SK-N-SH treated with all-trans-retinoic acid at 6 μM for 48 hours (cell line): Measurements from ENCODE around the gene MAGEB10.

Experiments used
- ATAC-seq: fragments of 200-7000 bp; cut with Tn5 transposase; 3 replicates; pipeline ENCODE4 v1.9.1; 2020; ENCODE audit warnings: mild to moderate bottlenecking, moderate library complexity
- ARNTL ChIP-seq: fragments of 450-650 bp; formaldehyde crosslinking; IDR thresholded peaks from 2 replicates; pipeline ENCODE4 v1.5.0; 2020; ENCODE audit warnings: low read depth, mild to moderate bottlenecking, moderate library complexity, borderline replicate concordance
- BACH2 ChIP-seq: fragments of 250-450 bp; sonication (Bioruptor Pico); IDR thresholded peaks from 2 replicates; pipeline ENCODE4 v1.9.0; 2021; ENCODE audit warnings: mild to moderate bottlenecking, borderline replicate concordance
- CSDC2 ChIP-seq: fragments of 250-450 bp; sonication (Bioruptor Pico); IDR thresholded peaks from 2 replicates; pipeline ENCODE4 v1.5.0; 2020; ENCODE audit warnings: mild to moderate bottlenecking, moderate library complexity
- ESRRG ChIP-seq: fragments of 250-450 bp; sonication (Bioruptor Pico); IDR thresholded peaks from 2 replicates; pipeline ENCODE4 v1.6.1; 2021; ENCODE audit warnings: mild to moderate bottlenecking
- GLIS3 ChIP-seq: fragments of 250-450 bp; sonication (Bioruptor Pico); IDR thresholded peaks from 2 replicates; pipeline ENCODE4 v1.5.0; 2020; ENCODE audit warnings: mild to moderate bottlenecking, moderate library complexity
- ISL1 ChIP-seq: fragments of 250-450 bp; sonication (Bioruptor Pico); IDR thresholded peaks from 2 replicates; pipeline ENCODE4 v2.1.2; 2022; ENCODE audit warnings: mild to moderate bottlenecking, moderate library complexity
- OSR1 ChIP-seq: fragments of 250-450 bp; sonication (Bioruptor Pico); IDR thresholded peaks from 2 replicates; pipeline ENCODE4 v1.8.0; 2022; ENCODE audit warnings: moderate library complexity, mild to moderate bottlenecking, inconsistent platforms
- PATZ1 ChIP-seq: fragments of 250-450 bp; sonication (Bioruptor Pico); IDR thresholded peaks from 2 replicates; pipeline ENCODE4 v1.8.0; 2020; ENCODE audit warnings: mild to moderate bottlenecking, moderate library complexity, borderline replicate concordance
- PPARA ChIP-seq: fragments of 250-450 bp; sonication (Bioruptor Pico); IDR thresholded peaks from 2 replicates; pipeline ENCODE4 v1.5.0; 2020; ENCODE audit warnings: mild to moderate bottlenecking, borderline replicate concordance
- RARB ChIP-seq: fragments of 250-450 bp; sonication (Bioruptor Pico); IDR thresholded peaks from 2 replicates; pipeline ENCODE4 v1.8.0; 2021; ENCODE audit warnings: mild to moderate bottlenecking, moderate library complexity
- SNAI2 ChIP-seq: fragments of 250-450 bp; sonication (Bioruptor Pico); IDR thresholded peaks from 2 replicates; pipeline ENCODE4 v1.5.0; 2020; ENCODE audit warnings: mild to moderate bottlenecking, moderate library complexity
- TCF4 ChIP-seq: fragments of 250-450 bp; sonication (Bioruptor Pico); IDR thresholded peaks from 2 replicates; pipeline ENCODE4 v1.8.0; 2021; ENCODE audit warnings: mild to moderate bottlenecking, moderate library complexity, borderline replicate concordance
- TOX ChIP-seq: fragments of 250-450 bp; sonication (Bioruptor Pico); IDR thresholded peaks from 2 replicates; pipeline ENCODE4 v1.8.0; 2021; ENCODE audit warnings: mild to moderate bottlenecking, moderate library complexity, borderline replicate concordance
- ZC3H10 ChIP-seq: fragments of 250-450 bp; sonication (Bioruptor Pico); IDR thresholded peaks from 2 replicates; pipeline ENCODE4 v1.5.1; 2021; ENCODE audit warnings: mild to moderate bottlenecking, moderate library complexity
- ZFP3 ChIP-seq: fragments of 250-450 bp; sonication (Bioruptor Pico); IDR thresholded peaks from 2 replicates; pipeline ENCODE4 v1.5.0; 2020; ENCODE audit warnings: mild to moderate bottlenecking, moderate library complexity
- ZFP30 ChIP-seq: fragments of 450-650 bp; formaldehyde crosslinking; IDR thresholded peaks from 2 replicates; pipeline ENCODE4 v1.5.0; 2022; ENCODE audit warnings: mild to moderate bottlenecking, moderate library complexity
- ZNF565 ChIP-seq: fragments of 450-650 bp; formaldehyde crosslinking; conservative IDR thresholded peaks from 2 replicates; pipeline ENCODE4 v1.5.0; 2020; ENCODE audit warnings: low read depth, mild to moderate bottlenecking, moderate library complexity
- ZNF70 ChIP-seq: fragments of 450-650 bp; formaldehyde crosslinking; IDR thresholded peaks from 2 replicates; pipeline ENCODE4 v1.5.0; 2020; ENCODE audit warnings: mild to moderate bottlenecking, moderate library complexity
- ZNF8 ChIP-seq: fragments of 450-650 bp; formaldehyde crosslinking; IDR thresholded peaks from 2 replicates; pipeline ENCODE4 v1.5.0; 2020; ENCODE audit warnings: mild to moderate bottlenecking, moderate library complexity
- TF ChIP-seq, protein P1 (sequence below): fragments of 250-450 bp; sonication (Bioruptor Pico); IDR thresholded peaks from 2 replicates; pipeline ENCODE4 v1.5.1; 2020; ENCODE audit warnings: low read depth, mild to moderate bottlenecking, moderate library complexity
- TF ChIP-seq, protein P2 (sequence below): fragments of 250-450 bp; sonication (Bioruptor Pico); IDR thresholded peaks from 2 replicates; pipeline ENCODE4 v1.5.1; 2021; ENCODE audit warnings: mild to moderate bottlenecking, moderate library complexity
- TF ChIP-seq, protein P3 (sequence below): fragments of 250-450 bp; sonication (Bioruptor Pico); IDR thresholded peaks from 2 replicates; pipeline ENCODE4 v1.8.0; 2021; ENCODE audit warnings: low read depth, mild to moderate bottlenecking, moderate library complexity, borderline replicate concordance

Gene MAGEB10

DNA sequence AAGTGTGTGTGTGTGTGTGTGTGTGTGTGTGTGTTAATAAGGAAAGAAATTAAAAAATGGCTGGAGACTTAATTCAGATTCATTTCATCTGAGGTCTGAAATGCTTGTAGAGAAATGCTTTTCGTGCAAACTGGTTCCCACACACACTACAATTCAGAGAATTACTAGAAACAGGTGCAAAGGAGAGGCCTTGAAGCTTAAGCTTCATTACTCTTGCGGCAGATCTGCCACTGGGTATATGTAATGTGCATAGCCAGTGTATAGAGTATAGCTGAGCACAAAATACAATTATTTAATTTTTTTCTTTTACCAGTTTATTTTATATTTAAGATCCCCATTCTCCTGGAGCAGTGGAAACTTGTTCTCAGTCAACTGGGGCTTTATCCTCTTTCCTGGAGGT, 31.8 kb upstream of the MAGEB10 start:
- TF ChIP-seq, protein P1, sequence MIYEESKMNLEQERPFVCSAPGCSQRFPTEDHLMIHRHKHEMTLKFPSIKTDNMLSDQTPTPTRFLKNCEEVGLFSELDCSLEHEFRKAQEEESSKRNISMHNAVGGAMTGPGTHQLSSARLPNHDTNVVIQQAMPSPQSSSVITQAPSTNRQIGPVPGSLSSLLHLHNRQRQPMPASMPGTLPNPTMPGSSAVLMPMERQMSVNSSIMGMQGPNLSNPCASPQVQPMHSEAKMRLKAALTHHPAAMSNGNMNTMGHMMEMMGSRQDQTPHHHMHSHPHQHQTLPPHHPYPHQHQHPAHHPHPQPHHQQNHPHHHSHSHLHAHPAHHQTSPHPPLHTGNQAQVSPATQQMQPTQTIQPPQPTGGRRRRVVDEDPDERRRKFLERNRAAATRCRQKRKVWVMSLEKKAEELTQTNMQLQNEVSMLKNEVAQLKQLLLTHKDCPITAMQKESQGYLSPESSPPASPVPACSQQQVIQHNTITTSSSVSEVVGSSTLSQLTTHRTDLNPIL (CRISPR knock-in tag) = no peak
- TF ChIP-seq ZC3H10 (CRISPR knock-in tag) (no peak), GLIS3 (CRISPR knock-in tag) (no peak), TOX (no peak)
- ATAC-seq = no peak

- no peak for ATAC-seq
- no peak for TF ChIP-seq OSR1 (CRISPR knock-in tag)
- TF ChIP-seq ARNTL = no peak
- TF ChIP-seq PATZ1 (CRISPR knock-in tag) = no peak
- TF ChIP-seq RARB (CRISPR knock-in tag) = no peak
- no peak for TF ChIP-seq CSDC2 (CRISPR knock-in tag)
- TF ChIP-seq ZNF8 = no peak
- TF ChIP-seq PPARA (CRISPR knock-in tag) = no peak
- TF ChIP-seq ZNF565 (CRISPR knock-in tag) = no peak
These were observed 11.0 kb upstream of the MAGEB10 start for GRCh38 chrX:27796640-27797257.

DNA sequence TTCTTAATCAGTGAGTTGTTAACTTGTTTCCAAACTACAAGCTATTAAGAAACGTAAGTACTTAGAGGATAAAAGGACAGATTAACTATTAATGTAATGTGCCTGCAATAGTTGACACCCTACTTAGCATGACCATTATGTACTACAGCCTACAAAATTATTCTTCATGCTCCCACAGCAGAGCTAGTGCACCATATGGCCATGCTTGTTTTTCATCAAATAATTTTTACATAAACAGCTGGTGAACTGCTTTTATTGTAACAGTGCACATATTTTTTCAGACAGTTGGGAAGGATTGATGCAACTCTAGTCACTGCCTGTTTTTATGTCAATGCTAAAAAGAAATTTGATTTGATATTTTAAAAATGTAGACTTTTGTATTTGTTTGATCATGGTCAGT, 10.2 kb upstream of the MAGEB10 start:
- no peak for ATAC-seq
- TF ChIP-seq, protein P1 (CRISPR knock-in tag) = no peak
- TF ChIP-seq PPARA (CRISPR knock-in tag) = no peak
- no peak for TF ChIP-seq ARNTL
- TF ChIP-seq ZFP30 (CRISPR knock-in tag) = no peak
- TF ChIP-seq ZFP3 (CRISPR knock-in tag) = no peak
- no peak for TF ChIP-seq OSR1 (CRISPR knock-in tag)
- TF ChIP-seq ESRRG (CRISPR knock-in tag) = no peak
- TF ChIP-seq ZNF70 (CRISPR knock-in tag) = no peak
- TF ChIP-seq ISL1 (CRISPR knock-in tag) = no peak
- no peak for TF ChIP-seq ZNF565 (CRISPR knock-in tag)
- TF ChIP-seq GLIS3 (CRISPR knock-in tag) = no peak
- TF ChIP-seq TOX = no peak
- no peak for TF ChIP-seq SNAI2 (CRISPR knock-in tag)
- no peak for TF ChIP-seq ZNF8
- TF ChIP-seq, protein P2, sequence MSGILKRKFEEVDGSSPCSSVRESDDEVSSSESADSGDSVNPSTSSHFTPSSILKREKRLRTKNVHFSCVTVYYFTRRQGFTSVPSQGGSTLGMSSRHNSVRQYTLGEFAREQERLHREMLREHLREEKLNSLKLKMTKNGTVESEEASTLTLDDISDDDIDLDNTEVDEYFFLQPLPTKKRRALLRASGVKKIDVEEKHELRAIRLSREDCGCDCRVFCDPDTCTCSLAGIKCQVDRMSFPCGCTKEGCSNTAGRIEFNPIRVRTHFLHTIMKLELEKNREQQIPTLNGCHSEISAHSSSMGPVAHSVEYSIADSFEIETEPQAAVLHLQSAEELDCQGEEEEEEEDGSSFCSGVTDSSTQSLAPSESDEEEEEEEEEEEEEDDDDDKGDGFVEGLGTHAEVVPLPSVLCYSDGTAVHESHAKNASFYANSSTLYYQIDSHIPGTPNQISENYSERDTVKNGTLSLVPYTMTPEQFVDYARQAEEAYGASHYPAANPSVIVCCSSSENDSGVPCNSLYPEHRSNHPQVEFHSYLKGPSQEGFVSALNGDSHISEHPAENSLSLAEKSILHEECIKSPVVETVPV = no peak
- TF ChIP-seq, protein P3, sequence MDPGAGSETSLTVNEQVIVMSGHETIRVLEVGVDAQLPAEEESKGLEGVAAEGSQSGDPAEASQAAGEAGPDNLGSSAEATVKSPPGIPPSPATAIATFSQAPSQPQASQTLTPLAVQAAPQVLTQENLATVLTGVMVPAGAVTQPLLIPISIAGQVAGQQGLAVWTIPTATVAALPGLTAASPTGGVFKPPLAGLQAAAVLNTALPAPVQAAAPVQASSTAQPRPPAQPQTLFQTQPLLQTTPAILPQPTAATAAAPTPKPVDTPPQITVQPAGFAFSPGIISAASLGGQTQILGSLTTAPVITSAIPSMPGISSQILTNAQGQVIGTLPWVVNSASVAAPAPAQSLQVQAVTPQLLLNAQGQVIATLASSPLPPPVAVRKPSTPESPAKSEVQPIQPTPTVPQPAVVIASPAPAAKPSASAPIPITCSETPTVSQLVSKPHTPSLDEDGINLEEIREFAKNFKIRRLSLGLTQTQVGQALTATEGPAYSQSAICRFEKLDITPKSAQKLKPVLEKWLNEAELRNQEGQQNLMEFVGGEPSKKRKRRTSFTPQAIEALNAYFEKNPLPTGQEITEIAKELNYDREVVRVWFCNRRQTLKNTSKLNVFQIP (CRISPR knock-in tag) = no peak
- TF ChIP-seq BACH2 = no peak

- no peak for ATAC-seq
- TF ChIP-seq TCF4 (no peak), ESRRG (CRISPR knock-in tag) (no peak), PATZ1 (CRISPR knock-in tag) (no peak), ZC3H10 (CRISPR knock-in tag) (no peak), TOX (no peak), ZNF70 (CRISPR knock-in tag) (no peak), GLIS3 (CRISPR knock-in tag) (no peak), BACH2 (no peak), ARNTL (no peak)
- TF ChIP-seq, protein P2 = no peak
These were observed 436 bp downstream of the MAGEB10 start for GRCh38 chrX:27808226-27808625.
